ENCODE results near the gene SLC9A6. TPM values are rescaled to one million over a fixed set of nuclear protein-coding genes. Genes with fewer than 3 reads are reported as not detected.

The SLC9A6 gene
- polyA plus RNA-seq, 3 donors, result 5.8 to 15.7 (median 14.2) TPM

GRCh38 chrX:135973548-135974278 is 11.5 kb upstream of the SLC9A6 start, which contains the start of gene MMGT1:
Gene MMGT1 (minus strand): TSS chrX:135973988. CDS start chrX:135973675, 313 bp downstream.
- peaks cover 0 to 11% (median 0%) of the 10 kb centered on the region in 3 donors for H3K27me3 Mint-ChIP-seq (ENCODE audit: low read depth in 3 of 3)
- Histone ChIP-seq H3K36me3 (replicated peaks in 1 of 2; ENCODE audit: control insufficient read depth in 1 of 2, insufficient read depth in 2 of 2, low read length in 2 of 2) (no peaks in the 10 kb centered on the region), H3K27me3 (ENCODE audit: control insufficient read depth in 2 of 2, insufficient read depth in 2 of 2, low read length in 2 of 2) (no peaks in the 10 kb centered on the region), H3K9me3 (replicated peaks in 1 of 2; ENCODE audit: control insufficient read depth in 1 of 2, insufficient read depth in 1 of 2, low read length in 2 of 2) (no peaks in the 10 kb centered on the region), H3K4me1 (ENCODE audit: control insufficient read depth in 1 of 2, insufficient read depth in 2 of 2, low read length in 2 of 2) (peaks cover 9 to 10% of the 10 kb centered on the region in 2 donors), H2AFZ (ENCODE audit: insufficient read depth, low read depth, low read length, poor library complexity, severe bottlenecking) (peak within 1 kb of the TSS; percentile 80), H4K20me1 (ENCODE audit: insufficient read depth, low read length) (peaks cover 4% of the 10 kb centered on the region), H3K4me3 (replicated peaks in 1 of 3; ENCODE audit: low read depth in 2 of 3, low read length in 3 of 3) (peak within 1 kb of the TSS; percentile 65 to 84 (median 78)), H3K79me2 (ENCODE audit: insufficient read depth, low read length) (peaks cover 27% of the 10 kb centered on the region), H3K27ac (ENCODE audit: low read depth in 1 of 2, low read length in 2 of 2) (peak within 1 kb of the TSS; percentile 87 to 88), H3K9ac (ENCODE audit: insufficient read depth, low read length, poor library complexity, severe bottlenecking) (peak within 1 kb of the TSS; percentile 73), H3K4me2 (replicated peaks; ENCODE audit: extremely low read depth, low read length, poor library complexity, severe bottlenecking) (peak within 1 kb of the TSS; percentile 73)
- TF ChIP-seq, protein P1, sequence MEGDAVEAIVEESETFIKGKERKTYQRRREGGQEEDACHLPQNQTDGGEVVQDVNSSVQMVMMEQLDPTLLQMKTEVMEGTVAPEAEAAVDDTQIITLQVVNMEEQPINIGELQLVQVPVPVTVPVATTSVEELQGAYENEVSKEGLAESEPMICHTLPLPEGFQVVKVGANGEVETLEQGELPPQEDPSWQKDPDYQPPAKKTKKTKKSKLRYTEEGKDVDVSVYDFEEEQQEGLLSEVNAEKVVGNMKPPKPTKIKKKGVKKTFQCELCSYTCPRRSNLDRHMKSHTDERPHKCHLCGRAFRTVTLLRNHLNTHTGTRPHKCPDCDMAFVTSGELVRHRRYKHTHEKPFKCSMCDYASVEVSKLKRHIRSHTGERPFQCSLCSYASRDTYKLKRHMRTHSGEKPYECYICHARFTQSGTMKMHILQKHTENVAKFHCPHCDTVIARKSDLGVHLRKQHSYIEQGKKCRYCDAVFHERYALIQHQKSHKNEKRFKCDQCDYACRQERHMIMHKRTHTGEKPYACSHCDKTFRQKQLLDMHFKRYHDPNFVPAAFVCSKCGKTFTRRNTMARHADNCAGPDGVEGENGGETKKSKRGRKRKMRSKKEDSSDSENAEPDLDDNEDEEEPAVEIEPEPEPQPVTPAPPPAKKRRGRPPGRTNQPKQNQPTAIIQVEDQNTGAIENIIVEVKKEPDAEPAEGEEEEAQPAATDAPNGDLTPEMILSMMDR (IDR thresholded peaks at IDR 0.05), result no peak
- WGBS (ENCODE audit: insufficient coverage), result under 1% methylated on average over 27 of the region's 65 CpGs
- H3K27ac Mint-ChIP-seq, result peak within 1 kb of the TSS; percentile 98 to 100 (median 99)
- intact Hi-C loops (cut with micrococcal nuclease), result no loop called here
- peaks cover 24% of the 10 kb centered on the region for H3K4me1 Mint-ChIP-seq
- peaks cover 1 to 4% of the 10 kb centered on the region in 2 donors for H3K36me3 Mint-ChIP-seq
- H3K4me3 Mint-ChIP-seq, result peak within 1 kb of the TSS; percentile 98
- peaks cover 0 to 2% (median 0%) of the 10 kb centered on the region in 7 donors for H3K9me3 Mint-ChIP-seq
- peak; percentile 67 to 85 (median 83) for DNase-seq

GRCh38 chrX:135974279-135974856 is 10.9 kb upstream of the SLC9A6 start:
- no peak for DNase-seq
- Mint-ChIP-seq H3K4me1 (peaks cover 24% of the 10 kb centered on the region), H3K27ac (peak overlapping the region; percentile 5 to 83 (median 57)), H3K9me3 (peaks cover 0 to 2% (median 0%) of the 10 kb centered on the region in 7 donors), H3K4me3 (peak overlapping the region; percentile 77 to 92), H3K27me3 (ENCODE audit: low read depth in 3 of 3) (peaks cover 0 to 11% (median 0%) of the 10 kb centered on the region in 3 donors), H3K36me3 (peaks cover 0 to 1% of the 10 kb centered on the region in 2 donors)
- Histone ChIP-seq H3K4me1 (ENCODE audit: control insufficient read depth in 1 of 2, insufficient read depth in 2 of 2, low read length in 2 of 2) (peaks cover 9 to 10% of the 10 kb centered on the region in 2 donors), H4K20me1 (ENCODE audit: insufficient read depth, low read length) (no peaks in the 10 kb centered on the region), H3K27ac (ENCODE audit: low read depth in 1 of 2, low read length in 2 of 2) (no peak overlapping the region), H3K27me3 (ENCODE audit: control insufficient read depth in 2 of 2, insufficient read depth in 2 of 2, low read length in 2 of 2) (no peaks in the 10 kb centered on the region), H3K4me3 (replicated peaks in 1 of 3; ENCODE audit: low read depth in 2 of 3, low read length in 3 of 3) (peak overlapping the region; percentile 48 to 73 (median 49)), H2AFZ (ENCODE audit: insufficient read depth, low read depth, low read length, poor library complexity, severe bottlenecking) (peak overlapping the region; percentile 60), H3K36me3 (replicated peaks in 1 of 2; ENCODE audit: control insufficient read depth in 1 of 2, insufficient read depth in 2 of 2, low read length in 2 of 2) (no peaks in the 10 kb centered on the region), H3K9me3 (replicated peaks in 1 of 2; ENCODE audit: control insufficient read depth in 1 of 2, insufficient read depth in 1 of 2, low read length in 2 of 2) (no peaks in the 10 kb centered on the region), H3K79me2 (ENCODE audit: insufficient read depth, low read length) (peaks cover 27% of the 10 kb centered on the region), H3K4me2 (replicated peaks; ENCODE audit: extremely low read depth, low read length, poor library complexity, severe bottlenecking) (peak overlapping the region; percentile 63), H3K9ac (ENCODE audit: insufficient read depth, low read length, poor library complexity, severe bottlenecking) (no peak overlapping the region)
- no CpG with 5 or more reads among the region's 32 CpGs for WGBS (ENCODE audit: insufficient coverage)
- TF ChIP-seq, protein P1 (IDR thresholded peaks at IDR 0.05), result no peak
- intact Hi-C loops (cut with micrococcal nuclease), result no loop called here

Measured in CD14-positive monocyte (primary cell).